Psoas muscle (tissue), 8 donors: ENCODE results near the gene SF3B3. TPM values are rescaled to one million over a fixed set of nuclear protein-coding genes. Genes with fewer than 3 reads are reported as not detected.

Experiments used
- ATAC-seq, 4 donors: fragments of 200-7000 bp; cut with Tn5 transposase; one replicate each; pipeline ENCODE4 v1.9.1; 2020; ENCODE audit warnings: moderate library complexity in 3 of 4, mild to moderate bottlenecking in 2 of 4
- DNase-seq, 2 donors: peaks; one replicate each; pipeline ENCODE4 v3.0.0-alpha.2; 2020
- H3K27ac ChIP-seq: fragments of 200-600 bp; one replicate; pipeline ENCODE4 v1.8.0; 2022
- H3K27me3 ChIP-seq, 3 donors: fragments of 200-600 bp in 1 of 3; one replicate each; pipeline versions ENCODE4 v1.6.1 to v1.8.0; 2013 to 2022; ENCODE audit warnings: low read length in 2 of 3, mild to moderate bottlenecking in 2 of 3, moderate library complexity in 1 of 3; ENCODE audit not compliant: insufficient read depth in 3 of 3
- H3K36me3 ChIP-seq, 2 donors: fragments of 200-600 bp in 1 of 2; one replicate each; pipeline versions ENCODE4 v1.6.1 to v1.8.0; 2013 to 2022; ENCODE audit warnings: low read depth in 1 of 2, mild to moderate bottlenecking in 1 of 2, moderate library complexity in 1 of 2; ENCODE audit not compliant: insufficient read depth in 1 of 2
- H3K4me1 ChIP-seq: fragments of 200-600 bp; one replicate; pipeline ENCODE4 v1.8.0; 2022
- H3K4me3 ChIP-seq: fragments of 200-600 bp; one replicate; pipeline ENCODE4 v1.8.0; 2022; ENCODE audit warnings: mild to moderate bottlenecking
- H3K9me3 ChIP-seq: fragments of 200-600 bp; one replicate; pipeline ENCODE4 v1.8.0; 2022
- CTCF ChIP-seq: fragments of 200-600 bp; IDR thresholded peaks from one replicate; pipeline ENCODE4 v1.8.0; 2022; ENCODE audit warnings: antibody characterized with exemption
- WGBS, 3 donors: extraction: QIAGEN DNeasy Blood & Tissue Kit; methylation state at CpG; one replicate each; pipeline versions ENCODE4 v1.1.6 to v1.1.7; 2013; 5-methylcytosine and 5-hydroxymethylcytosine counted together
- intact Hi-C, 2 donors: fragments of 100-400 bp; cut with DNase I; formaldehyde crosslinking; loops; one replicate each; pipeline versions ENCODE4 v1.11.0 to v1.14.2; 2022
- polyA plus RNA-seq, 3 donors: library from polyadenylated mRNA; stranded (reverse); fragments of 200-250 nt; gene quantifications; one replicate each; pipeline ENCODE4 v1.2.3, GENCODE V29; 2013
- total RNA-seq, 4 donors: library from RNA; stranded (reverse); fragmentation: NEBNext Ultra II Directional in 2 of 4; extraction: Animal tissue kit (Norgen Biotek cat#: 25700) in 2 of 4; gene quantifications; one replicate each; pipeline versions ENCODE4 v1.2.1 to v1.2.4, GENCODE V29; 2021 to 2023
- donor health status: healthy with polysubstance abuse.
- donor health status: DM: no; HTN: no; CAD: no; lungs with moderate emphysema.
- donor health status: Bipolar disorder and iron deficiency.
- donor health status: healthy.
- donor health status: DM: yes; HTN: yes; CAD: no.
- donor health status: DM: no; HTN: no; CAD: no.
- donor health status: DM: no; HTN: no; CAD: no.
- donor health status: DM: yes; HTN: yes; CAD: no.

SF3B3 gene
- total and polyA plus RNA-seq, 7 donors = 50.0 to 178 (median 145) TPM

GRCh38 chr16:70575376-70575775 lies 51.8 kb downstream of the SF3B3 start:
- H3K9me3 ChIP-seq = no peaks in the 10 kb centered on the region
- H3K4me1 ChIP-seq = peaks cover 49% of the 10 kb centered on the region
- DNase-seq (no peak), ATAC-seq (no peak)
- no peak overlapping the region for H3K4me3 ChIP-seq
- intact Hi-C loops = no loop called here
- TF ChIP-seq CTCF = no peak
- 84 to 93% (median 86%) methylated on average over 7 of the region's 7 CpGs for WGBS, 3 donors
- no peaks in the 10 kb centered on the region for H3K27me3 ChIP-seq
- peak overlapping the region; percentile 32 for H3K27ac ChIP-seq
- peaks cover 15 to 39% of the 10 kb centered on the region in 2 donors for H3K36me3 ChIP-seq

GRCh38 chr16:70576431-70577255 lies 53.0 kb downstream of the SF3B3 start:
- ATAC-seq (peak in 3 of 4 donors; percentile 1 to 13 (median 13)), DNase-seq (no peak)
- H3K9me3 ChIP-seq = no peaks in the 10 kb centered on the region
- H3K4me1 ChIP-seq = peaks cover 49% of the 10 kb centered on the region
- WGBS, 3 donors = 48 to 49% (median 48%) methylated on average over 10 of the region's 10 CpGs
- peak overlapping the region; percentile 32 for H3K27ac ChIP-seq
- peaks cover 10 to 27% of the 10 kb centered on the region in 2 donors for H3K36me3 ChIP-seq
- H3K4me3 ChIP-seq = no peak overlapping the region
- intact Hi-C loops = no loop called here
- no peaks in the 10 kb centered on the region for H3K27me3 ChIP-seq
- TF ChIP-seq CTCF = no peak

- Histone ChIP-seq H3K27ac (no peak overlapping the region), H3K4me3 (no peak overlapping the region), H3K9me3 (no peaks in the 10 kb centered on the region), H3K36me3 (peaks cover 6 to 20% of the 10 kb centered on the region in 2 donors), H3K27me3 (no peaks in the 10 kb centered on the region), H3K4me1 (peaks cover 44% of the 10 kb centered on the region)
- TF ChIP-seq CTCF = no peak
- 39 to 55% (median 47%) methylated on average over 9 of the region's 9 CpGs for WGBS, 3 donors
- ATAC-seq (peak; percentile 42 to 64 (median 54)), DNase-seq (peak in 1 of 2 donors; percentile 51)
- intact Hi-C loops = no loop called here
Observed at GRCh38 chr16:70577256-70577698, 53.7 kb downstream of the SF3B3 start.

GRCh38 chr16:70578035-70578434 lies 54.4 kb downstream of the SF3B3 start:
- peaks cover 37% of the 10 kb centered on the region for H3K4me1 ChIP-seq
- H3K27ac ChIP-seq = no peak overlapping the region
- H3K9me3 ChIP-seq = no peaks in the 10 kb centered on the region
- no peak for TF ChIP-seq CTCF
- no peaks in the 10 kb centered on the region for H3K27me3 ChIP-seq
- intact Hi-C loops = loop anchor here in 1 of 2 donors (2.0 kb wide), 1 partner anchor 67 kb away; no protein-coding TSS in a partner anchor
- H3K4me3 ChIP-seq = no peak overlapping the region
- no peak for DNase-seq
- ATAC-seq = no peak
- H3K36me3 ChIP-seq = peaks cover 5 to 13% of the 10 kb centered on the region in 2 donors
- WGBS, 3 donors = 77 to 82% (median 78%) methylated on average over 3 of the region's 3 CpGs
